Liver (tissue), 9 donors: Measurements from ENCODE around the gene AMBRA1. TPM values are rescaled to one million over a fixed set of nuclear protein-coding genes. Genes with fewer than 3 reads are reported as not detected.

ENCODE experiments used
- DNase-seq: peaks from one replicate; pipeline ENCODE4 v3.0.0-alpha.2; 2017; ENCODE audit warnings: low spot score
- H3K27ac ChIP-seq, 2 donors: one replicate each; pipeline ENCODE4 v1.7.0; 2013; ENCODE audit warnings: inconsistent platforms in 2 of 2, low read length in 2 of 2, control low read depth in 1 of 2, low read depth in 1 of 2, mild to moderate bottlenecking in 1 of 2
- H3K27me3 ChIP-seq, 4 donors: one replicate each; pipeline versions ENCODE4 v1.6.1 to v1.7.0; 2013; ENCODE audit warnings: low read length in 3 of 4, inconsistent platforms in 1 of 4, mild to moderate bottlenecking in 1 of 4, moderate library complexity in 1 of 4; ENCODE audit not compliant: control insufficient read depth in 4 of 4, insufficient read depth in 4 of 4
- H3K36me3 ChIP-seq, 4 donors: one replicate each; pipeline versions ENCODE4 v1.6.1 to v1.7.0; 2013; ENCODE audit warnings: low read length in 3 of 4, mild to moderate bottlenecking in 3 of 4, low read depth in 1 of 4, moderate library complexity in 1 of 4; ENCODE audit not compliant: control insufficient read depth in 4 of 4, insufficient read depth in 3 of 4
- H3K4me1 ChIP-seq, 4 donors: one replicate each; pipeline versions ENCODE4 v1.6.1 to v1.7.0; 2013; ENCODE audit warnings: low read length in 3 of 4, mild to moderate bottlenecking in 3 of 4, moderate library complexity in 1 of 4; ENCODE audit not compliant: control insufficient read depth in 4 of 4, insufficient read depth in 4 of 4
- H3K4me3 ChIP-seq, 3 donors: one replicate each; pipeline versions ENCODE4 v1.6.1 to v1.7.0; 2013; ENCODE audit warnings: low read length in 3 of 3, control low read depth in 1 of 3, low read depth in 1 of 3, mild to moderate bottlenecking in 1 of 3
- H3K9ac ChIP-seq, 2 donors: one replicate each; pipeline ENCODE4 v1.7.0; 2013; ENCODE audit warnings: low read length in 2 of 2, mild to moderate bottlenecking in 2 of 2, moderate library complexity in 2 of 2, control low read depth in 1 of 2, low read depth in 1 of 2
- H3K9me3 ChIP-seq, 4 donors: one replicate each; pipeline versions ENCODE4 v1.6.1 to v1.7.0; 2013; ENCODE audit warnings: low read length in 3 of 4; ENCODE audit not compliant: control insufficient read depth in 4 of 4
- EGR1 ChIP-seq, 2 donors: IDR thresholded peaks; 2 replicates each; pipeline ENCODE4 v1.6.1; 2016 to 2018; ENCODE audit warnings: antibody characterized with exemption in 2 of 2, low read depth in 2 of 2
- FOXA1 ChIP-seq: IDR thresholded peaks from 2 replicates; pipeline ENCODE4 v1.6.1; 2016; ENCODE audit warnings: antibody characterized with exemption
- FOXA2 ChIP-seq: IDR thresholded peaks from 2 replicates; pipeline ENCODE4 v1.6.1; 2016; ENCODE audit warnings: antibody characterized with exemption
- GABPA ChIP-seq, 2 donors: IDR thresholded peaks in 1 of 2; conservative IDR thresholded peaks in 1 of 2; 2 replicates each; pipeline ENCODE4 v1.6.1; 2016; ENCODE audit warnings: antibody characterized with exemption in 2 of 2, mild to moderate bottlenecking in 1 of 2, moderate library complexity in 1 of 2
- HNF4A ChIP-seq, 2 donors: conservative IDR thresholded peaks; 2 replicates each; pipeline ENCODE4 v1.6.1; 2016; ENCODE audit warnings: antibody characterized with exemption in 2 of 2, mild to moderate bottlenecking in 2 of 2
- NR2F2 ChIP-seq: IDR thresholded peaks from 2 replicates; pipeline ENCODE4 v1.6.1; 2016; ENCODE audit warnings: antibody characterized with exemption
- RAD21 ChIP-seq, 2 donors: IDR thresholded peaks; 2 replicates each; pipeline ENCODE4 v1.6.1; 2016; ENCODE audit warnings: antibody characterized with exemption in 2 of 2, mild to moderate bottlenecking in 2 of 2
- RXRA ChIP-seq, 2 donors: IDR thresholded peaks; 2 replicates each; pipeline ENCODE4 v1.6.1; 2017 to 2018; ENCODE audit warnings: antibody characterized with exemption in 2 of 2, mild to moderate bottlenecking in 1 of 2
- SP1 ChIP-seq: IDR thresholded peaks from 2 replicates; pipeline ENCODE4 v1.6.1; 2018; ENCODE audit warnings: antibody characterized with exemption, mild to moderate bottlenecking
- TAF1 ChIP-seq: conservative IDR thresholded peaks from 2 replicates; pipeline ENCODE4 v1.6.1; 2016; ENCODE audit warnings: antibody characterized with exemption, mild to moderate bottlenecking
- YY1 ChIP-seq: IDR thresholded peaks from 2 replicates; pipeline ENCODE4 v1.6.1; 2016; ENCODE audit warnings: antibody characterized with exemption, mild to moderate bottlenecking
- WGBS: extraction: QIAGEN DNeasy Blood & Tissue Kit; methylation state at CpG from one replicate; pipeline ENCODE4 v1.1.7; 2013; 5-methylcytosine and 5-hydroxymethylcytosine counted together
- polyA plus RNA-seq, 2 donors: library from polyadenylated mRNA; stranded (reverse) in 1 of 2; unstranded in 1 of 2; fragments of 200-250 nt in 1 of 2; fragments of >200 nt in 1 of 2; fragmentation: Nextera tagmentation in 1 of 2; extraction: Ambion mirVana in 1 of 2; gene quantifications; one replicate each; pipeline versions ENCODE4 v1.2.1 to v1.2.3, GENCODE V29; 2013 to 2015
- total RNA-seq, 2 donors: library from RNA; depleted of rRNA; stranded (reverse); fragments of >200 nt; gene quantifications; one replicate each; pipeline ENCODE4 v1.2.3, GENCODE V29; 2014
- TF ChIP-seq, protein P1 (sequence below): IDR thresholded peaks from 2 replicates; pipeline ENCODE4 v1.6.1; 2016; ENCODE audit warnings: antibody characterized with exemption, mild to moderate bottlenecking
- TF ChIP-seq, protein P2 (sequence below): IDR thresholded peaks from 2 replicates; pipeline ENCODE4 v1.6.1; 2016; ENCODE audit warnings: antibody characterized with exemption
- TF ChIP-seq, protein P3 (sequence below): fragments of 150-350 bp; IDR thresholded peaks from 2 replicates; pipeline ENCODE4 v1.5.1; 2017; ENCODE audit warnings: improper control_type of control experiment, low read depth, low read length; ENCODE audit not compliant: missing input control
- TF ChIP-seq, protein P4 (sequence below): IDR thresholded peaks from 2 replicates; pipeline ENCODE4 v1.6.1; 2016; ENCODE audit warnings: antibody characterized with exemption
- TF ChIP-seq, protein P5 (sequence below): IDR thresholded peaks from 2 replicates; pipeline ENCODE4 v1.6.1; 2016; ENCODE audit warnings: antibody characterized with exemption
- donor health status: healthy.
- donor health status: healthy.
- donor health status: healthy.
- donor health status: healthy.
- donor health status: healthy.

AMBRA1 gene
- total and polyA plus RNA-seq, 4 donors, result 3.7 to 25.7 (median 15.1) TPM

DNA sequence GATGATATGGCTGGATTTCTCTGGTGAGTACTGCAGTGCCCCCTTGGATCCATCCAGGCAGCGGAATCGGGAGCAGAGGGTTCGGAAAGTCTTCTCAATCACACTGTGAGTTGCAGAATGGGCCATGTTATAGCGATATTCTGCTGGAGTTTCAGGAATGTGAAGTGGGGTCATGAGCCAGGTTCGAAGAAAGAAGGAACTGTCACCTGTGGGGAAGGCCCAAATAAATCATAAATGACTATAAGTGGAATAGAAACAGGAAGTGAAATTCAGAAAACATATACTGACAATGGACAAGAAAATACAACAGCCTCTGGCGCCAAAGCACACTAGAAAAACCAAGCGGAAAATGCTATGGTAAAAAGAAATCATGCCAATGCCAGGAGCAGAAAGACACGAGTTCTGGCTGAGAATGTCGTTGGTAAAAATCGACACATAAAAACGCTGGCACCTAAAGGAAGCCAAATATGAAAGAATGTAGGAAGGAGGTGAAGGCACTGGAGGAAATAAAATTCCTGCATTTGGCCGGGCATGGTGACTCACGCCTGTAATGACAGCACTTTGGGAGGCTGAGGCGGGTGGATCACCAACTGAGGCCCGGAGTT, 10.0 kb upstream of the AMBRA1 start (continued):
- TF ChIP-seq, protein P1, sequence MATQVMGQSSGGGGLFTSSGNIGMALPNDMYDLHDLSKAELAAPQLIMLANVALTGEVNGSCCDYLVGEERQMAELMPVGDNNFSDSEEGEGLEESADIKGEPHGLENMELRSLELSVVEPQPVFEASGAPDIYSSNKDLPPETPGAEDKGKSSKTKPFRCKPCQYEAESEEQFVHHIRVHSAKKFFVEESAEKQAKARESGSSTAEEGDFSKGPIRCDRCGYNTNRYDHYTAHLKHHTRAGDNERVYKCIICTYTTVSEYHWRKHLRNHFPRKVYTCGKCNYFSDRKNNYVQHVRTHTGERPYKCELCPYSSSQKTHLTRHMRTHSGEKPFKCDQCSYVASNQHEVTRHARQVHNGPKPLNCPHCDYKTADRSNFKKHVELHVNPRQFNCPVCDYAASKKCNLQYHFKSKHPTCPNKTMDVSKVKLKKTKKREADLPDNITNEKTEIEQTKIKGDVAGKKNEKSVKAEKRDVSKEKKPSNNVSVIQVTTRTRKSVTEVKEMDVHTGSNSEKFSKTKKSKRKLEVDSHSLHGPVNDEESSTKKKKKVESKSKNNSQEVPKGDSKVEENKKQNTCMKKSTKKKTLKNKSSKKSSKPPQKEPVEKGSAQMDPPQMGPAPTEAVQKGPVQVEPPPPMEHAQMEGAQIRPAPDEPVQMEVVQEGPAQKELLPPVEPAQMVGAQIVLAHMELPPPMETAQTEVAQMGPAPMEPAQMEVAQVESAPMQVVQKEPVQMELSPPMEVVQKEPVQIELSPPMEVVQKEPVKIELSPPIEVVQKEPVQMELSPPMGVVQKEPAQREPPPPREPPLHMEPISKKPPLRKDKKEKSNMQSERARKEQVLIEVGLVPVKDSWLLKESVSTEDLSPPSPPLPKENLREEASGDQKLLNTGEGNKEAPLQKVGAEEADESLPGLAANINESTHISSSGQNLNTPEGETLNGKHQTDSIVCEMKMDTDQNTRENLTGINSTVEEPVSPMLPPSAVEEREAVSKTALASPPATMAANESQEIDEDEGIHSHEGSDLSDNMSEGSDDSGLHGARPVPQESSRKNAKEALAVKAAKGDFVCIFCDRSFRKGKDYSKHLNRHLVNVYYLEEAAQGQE, result no peak
- no peak for TF ChIP-seq EGR1 (IDR thresholded peaks at IDR 0.05; ENCODE audit: low read depth in 2 of 2)

DNA sequence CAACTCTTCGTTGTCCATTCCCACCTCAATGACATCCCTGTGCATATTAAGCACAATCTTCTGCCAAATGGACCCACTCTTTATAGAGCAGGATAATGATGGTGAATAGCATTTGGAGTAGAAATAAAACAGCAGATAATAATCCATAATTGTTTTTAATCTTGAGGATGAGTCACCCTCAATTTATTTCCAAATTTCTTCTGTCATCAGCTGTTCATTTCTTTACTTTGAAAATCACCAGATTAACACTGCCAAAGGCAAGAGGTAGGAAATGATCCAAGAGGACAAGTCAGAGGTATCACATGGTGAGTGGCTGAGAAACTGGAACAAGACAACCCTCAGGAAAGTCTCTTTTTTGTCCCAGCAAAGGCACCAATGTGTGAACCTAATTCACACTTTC, 7.3 kb upstream of the AMBRA1 start:
- peaks cover 0 to 7% (median under 1%) of the 10 kb centered on the region in 4 donors for H3K4me1 ChIP-seq
- H3K27me3 ChIP-seq, result no peaks in the 10 kb centered on the region
- TF ChIP-seq, protein P2, sequence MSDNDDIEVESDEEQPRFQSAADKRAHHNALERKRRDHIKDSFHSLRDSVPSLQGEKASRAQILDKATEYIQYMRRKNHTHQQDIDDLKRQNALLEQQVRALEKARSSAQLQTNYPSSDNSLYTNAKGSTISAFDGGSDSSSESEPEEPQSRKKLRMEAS, result no peak
- TF ChIP-seq NR2F2 (no peak), EGR1 (IDR thresholded peaks at IDR 0.05; ENCODE audit: low read depth in 2 of 2) (no peak), RXRA (IDR thresholded peaks at IDR 0.05) (no peak), RAD21 (IDR thresholded peaks at IDR 0.05) (no peak), FOXA1 (no peak), HNF4A (conservative IDR thresholded peaks at IDR 0.05) (no peak)
- TF ChIP-seq, protein P3, sequence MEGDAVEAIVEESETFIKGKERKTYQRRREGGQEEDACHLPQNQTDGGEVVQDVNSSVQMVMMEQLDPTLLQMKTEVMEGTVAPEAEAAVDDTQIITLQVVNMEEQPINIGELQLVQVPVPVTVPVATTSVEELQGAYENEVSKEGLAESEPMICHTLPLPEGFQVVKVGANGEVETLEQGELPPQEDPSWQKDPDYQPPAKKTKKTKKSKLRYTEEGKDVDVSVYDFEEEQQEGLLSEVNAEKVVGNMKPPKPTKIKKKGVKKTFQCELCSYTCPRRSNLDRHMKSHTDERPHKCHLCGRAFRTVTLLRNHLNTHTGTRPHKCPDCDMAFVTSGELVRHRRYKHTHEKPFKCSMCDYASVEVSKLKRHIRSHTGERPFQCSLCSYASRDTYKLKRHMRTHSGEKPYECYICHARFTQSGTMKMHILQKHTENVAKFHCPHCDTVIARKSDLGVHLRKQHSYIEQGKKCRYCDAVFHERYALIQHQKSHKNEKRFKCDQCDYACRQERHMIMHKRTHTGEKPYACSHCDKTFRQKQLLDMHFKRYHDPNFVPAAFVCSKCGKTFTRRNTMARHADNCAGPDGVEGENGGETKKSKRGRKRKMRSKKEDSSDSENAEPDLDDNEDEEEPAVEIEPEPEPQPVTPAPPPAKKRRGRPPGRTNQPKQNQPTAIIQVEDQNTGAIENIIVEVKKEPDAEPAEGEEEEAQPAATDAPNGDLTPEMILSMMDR, result no peak
- H3K36me3 ChIP-seq, result peaks cover 0 to 4% (median 0%) of the 10 kb centered on the region in 4 donors
- no peak for DNase-seq
- no peaks in the 10 kb centered on the region for H3K9me3 ChIP-seq
- no peak overlapping the region for H3K27ac ChIP-seq
- no peak overlapping the region for H3K4me3 ChIP-seq
- WGBS, result 35% methylated on average over 1 of the region's 1 CpG
- H3K9ac ChIP-seq, result no peak overlapping the region

DNA sequence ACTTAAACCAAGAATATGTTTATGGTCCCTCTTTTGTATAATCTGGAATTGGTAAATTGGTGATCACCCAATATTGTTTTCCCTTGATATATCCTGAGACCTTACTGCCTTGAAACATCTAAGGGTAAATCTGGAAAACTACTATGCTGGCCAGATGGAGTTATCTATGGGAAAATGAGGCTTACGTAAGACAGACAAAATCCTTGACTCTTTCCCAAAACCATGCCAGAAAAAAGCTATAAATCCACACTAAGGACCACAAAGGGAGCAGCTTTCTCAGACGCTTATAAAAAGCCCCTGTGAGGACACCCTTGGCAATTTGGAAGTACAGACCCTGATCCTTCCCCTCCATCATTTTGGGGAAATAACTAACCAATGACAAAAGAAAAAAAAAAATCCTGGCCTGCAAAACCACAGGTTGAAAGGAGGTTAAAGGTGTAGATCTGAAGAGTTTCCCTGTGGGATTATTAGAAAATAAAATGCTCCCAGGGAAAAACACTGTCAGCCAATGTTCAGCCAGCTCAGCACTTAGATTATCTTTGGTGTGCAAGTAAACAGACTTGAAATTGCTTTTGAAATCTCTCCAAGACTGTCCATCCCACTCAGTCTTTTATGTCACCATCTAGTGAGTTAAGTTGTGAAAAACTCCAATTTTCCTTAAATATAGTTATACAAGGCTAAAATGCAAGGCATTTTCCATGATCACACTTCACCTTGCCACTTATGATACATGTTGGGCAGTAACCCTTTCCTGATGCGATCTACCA, 6.6 kb upstream of the AMBRA1 start:
- H3K4me1 ChIP-seq, result peaks cover 0 to 7% (median under 1%) of the 10 kb centered on the region in 4 donors
- no peak overlapping the region for H3K27ac ChIP-seq
- no peaks in the 10 kb centered on the region for H3K27me3 ChIP-seq
- DNase-seq, result no peak
- no peak overlapping the region for H3K9ac ChIP-seq
- peaks cover 0 to 4% (median 0%) of the 10 kb centered on the region in 4 donors for H3K36me3 ChIP-seq
- no peaks in the 10 kb centered on the region for H3K9me3 ChIP-seq
- H3K4me3 ChIP-seq, result no peak overlapping the region
- WGBS, result 94% methylated on average over 3 of the region's 3 CpGs
- TF ChIP-seq, protein P1, result no peak
- no peak for TF ChIP-seq NR2F2
- no peak for TF ChIP-seq TAF1
- TF ChIP-seq RXRA (IDR thresholded peaks at IDR 0.05), result no peak
- no peak for TF ChIP-seq YY1
- TF ChIP-seq EGR1 (IDR thresholded peaks at IDR 0.05; ENCODE audit: low read depth in 2 of 2), result no peak
- TF ChIP-seq, protein P4, sequence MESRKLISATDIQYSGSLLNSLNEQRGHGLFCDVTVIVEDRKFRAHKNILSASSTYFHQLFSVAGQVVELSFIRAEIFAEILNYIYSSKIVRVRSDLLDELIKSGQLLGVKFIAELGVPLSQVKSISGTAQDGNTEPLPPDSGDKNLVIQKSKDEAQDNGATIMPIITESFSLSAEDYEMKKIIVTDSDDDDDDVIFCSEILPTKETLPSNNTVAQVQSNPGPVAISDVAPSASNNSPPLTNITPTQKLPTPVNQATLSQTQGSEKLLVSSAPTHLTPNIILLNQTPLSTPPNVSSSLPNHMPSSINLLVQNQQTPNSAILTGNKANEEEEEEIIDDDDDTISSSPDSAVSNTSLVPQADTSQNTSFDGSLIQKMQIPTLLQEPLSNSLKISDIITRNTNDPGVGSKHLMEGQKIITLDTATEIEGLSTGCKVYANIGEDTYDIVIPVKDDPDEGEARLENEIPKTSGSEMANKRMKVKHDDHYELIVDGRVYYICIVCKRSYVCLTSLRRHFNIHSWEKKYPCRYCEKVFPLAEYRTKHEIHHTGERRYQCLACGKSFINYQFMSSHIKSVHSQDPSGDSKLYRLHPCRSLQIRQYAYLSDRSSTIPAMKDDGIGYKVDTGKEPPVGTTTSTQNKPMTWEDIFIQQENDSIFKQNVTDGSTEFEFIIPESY, result no peak
- no peak for TF ChIP-seq SP1
- TF ChIP-seq GABPA (IDR thresholded peaks at IDR 0.05 in 1 of 2, conservative IDR thresholded peaks at IDR 0.05 in 1 of 2), result no peak
- TF ChIP-seq FOXA1, result no peak
- TF ChIP-seq FOXA2, result no peak
- TF ChIP-seq, protein P5, sequence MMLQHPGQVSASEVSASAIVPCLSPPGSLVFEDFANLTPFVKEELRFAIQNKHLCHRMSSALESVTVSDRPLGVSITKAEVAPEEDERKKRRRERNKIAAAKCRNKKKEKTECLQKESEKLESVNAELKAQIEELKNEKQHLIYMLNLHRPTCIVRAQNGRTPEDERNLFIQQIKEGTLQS, result no peak
